ENCODE measurements around the gene SPATS2L.

The SPATS2L gene

GRCh38 chr2:200419325-200419724 lies 112.8 kb downstream of the SPATS2L start:
- no peaks in the 10 kb centered on the region for H3K4me1 ChIP-seq (ENCODE audit: control insufficient read depth, insufficient read depth, low read length, poor library complexity, severe bottlenecking)
- no peak for DNase-seq
- H3K27me3 ChIP-seq (replicated peaks; ENCODE audit: control insufficient read depth, insufficient read depth, low read length, poor library complexity, severe bottlenecking) = no peaks in the 10 kb centered on the region
- H3K4me3 ChIP-seq (ENCODE audit: insufficient read depth, low read depth, low read length, poor library complexity, severe bottlenecking) = no peak overlapping the region
- no peak overlapping the region for H3K27ac ChIP-seq (ENCODE audit: insufficient read depth, low read length, poor library complexity, severe bottlenecking)
- H3K9me3 ChIP-seq (ENCODE audit: control insufficient read depth, low read length) = no peaks in the 10 kb centered on the region
- H3K36me3 ChIP-seq (ENCODE audit: control insufficient read depth, insufficient read depth, low read length) = no peaks in the 10 kb centered on the region

GRCh38 chr2:200421270-200421669 lies 114.8 kb downstream of the SPATS2L start:
- Histone ChIP-seq H3K9me3 (ENCODE audit: control insufficient read depth, low read length) (no peaks in the 10 kb centered on the region), H3K4me3 (ENCODE audit: insufficient read depth, low read depth, low read length, poor library complexity, severe bottlenecking) (no peak overlapping the region), H3K27me3 (replicated peaks; ENCODE audit: control insufficient read depth, insufficient read depth, low read length, poor library complexity, severe bottlenecking) (no peaks in the 10 kb centered on the region), H3K36me3 (ENCODE audit: control insufficient read depth, insufficient read depth, low read length) (no peaks in the 10 kb centered on the region), H3K4me1 (ENCODE audit: control insufficient read depth, insufficient read depth, low read length, poor library complexity, severe bottlenecking) (no peaks in the 10 kb centered on the region), H3K27ac (ENCODE audit: insufficient read depth, low read length, poor library complexity, severe bottlenecking) (no peak overlapping the region)
- DNase-seq = no peak

- Histone ChIP-seq H3K27ac (ENCODE audit: insufficient read depth, low read length, poor library complexity, severe bottlenecking) (no peak overlapping the region), H3K36me3 (ENCODE audit: control insufficient read depth, insufficient read depth, low read length) (no peaks in the 10 kb centered on the region), H3K27me3 (replicated peaks; ENCODE audit: control insufficient read depth, insufficient read depth, low read length, poor library complexity, severe bottlenecking) (no peaks in the 10 kb centered on the region), H3K4me1 (ENCODE audit: control insufficient read depth, insufficient read depth, low read length, poor library complexity, severe bottlenecking) (no peaks in the 10 kb centered on the region), H3K9me3 (ENCODE audit: control insufficient read depth, low read length) (no peaks in the 10 kb centered on the region), H3K4me3 (ENCODE audit: insufficient read depth, low read depth, low read length, poor library complexity, severe bottlenecking) (no peak overlapping the region)
- DNase-seq = no peak
Measured at GRCh38 chr2:200422071-200422470, 115.6 kb downstream of the SPATS2L start.

- no peak for DNase-seq
- Histone ChIP-seq H3K9me3 (ENCODE audit: control insufficient read depth, low read length) (no peaks in the 10 kb centered on the region), H3K4me3 (ENCODE audit: insufficient read depth, low read depth, low read length, poor library complexity, severe bottlenecking) (no peak overlapping the region), H3K36me3 (ENCODE audit: control insufficient read depth, insufficient read depth, low read length) (no peaks in the 10 kb centered on the region), H3K4me1 (ENCODE audit: control insufficient read depth, insufficient read depth, low read length, poor library complexity, severe bottlenecking) (no peaks in the 10 kb centered on the region), H3K27ac (ENCODE audit: insufficient read depth, low read length, poor library complexity, severe bottlenecking) (no peak overlapping the region), H3K27me3 (replicated peaks; ENCODE audit: control insufficient read depth, insufficient read depth, low read length, poor library complexity, severe bottlenecking) (no peaks in the 10 kb centered on the region)
Measured at GRCh38 chr2:200422532-200423261, 116.2 kb downstream of the SPATS2L start.

- no peak overlapping the region for H3K27ac ChIP-seq (ENCODE audit: insufficient read depth, low read length, poor library complexity, severe bottlenecking)
- no peaks in the 10 kb centered on the region for H3K9me3 ChIP-seq (ENCODE audit: control insufficient read depth, low read length)
- no peak overlapping the region for H3K4me3 ChIP-seq (ENCODE audit: insufficient read depth, low read depth, low read length, poor library complexity, severe bottlenecking)
- no peak for DNase-seq
- H3K27me3 ChIP-seq (replicated peaks; ENCODE audit: control insufficient read depth, insufficient read depth, low read length, poor library complexity, severe bottlenecking) = no peaks in the 10 kb centered on the region
- no peaks in the 10 kb centered on the region for H3K36me3 ChIP-seq (ENCODE audit: control insufficient read depth, insufficient read depth, low read length)
- no peaks in the 10 kb centered on the region for H3K4me1 ChIP-seq (ENCODE audit: control insufficient read depth, insufficient read depth, low read length, poor library complexity, severe bottlenecking)
Measured at GRCh38 chr2:200423541-200423940, 117.0 kb downstream of the SPATS2L start.

- Histone ChIP-seq H3K36me3 (ENCODE audit: control insufficient read depth, insufficient read depth, low read length) (no peaks in the 10 kb centered on the region), H3K4me3 (ENCODE audit: insufficient read depth, low read depth, low read length, poor library complexity, severe bottlenecking) (no peak overlapping the region), H3K4me1 (ENCODE audit: control insufficient read depth, insufficient read depth, low read length, poor library complexity, severe bottlenecking) (no peaks in the 10 kb centered on the region), H3K27me3 (replicated peaks; ENCODE audit: control insufficient read depth, insufficient read depth, low read length, poor library complexity, severe bottlenecking) (no peaks in the 10 kb centered on the region), H3K27ac (ENCODE audit: insufficient read depth, low read length, poor library complexity, severe bottlenecking) (no peak overlapping the region), H3K9me3 (ENCODE audit: control insufficient read depth, low read length) (no peaks in the 10 kb centered on the region)
- DNase-seq = no peak
Measured at GRCh38 chr2:200425026-200425821, 118.7 kb downstream of the SPATS2L start.

- DNase-seq = no peak
- H3K27me3 ChIP-seq (replicated peaks; ENCODE audit: control insufficient read depth, insufficient read depth, low read length, poor library complexity, severe bottlenecking) = no peaks in the 10 kb centered on the region
- no peak overlapping the region for H3K4me3 ChIP-seq (ENCODE audit: insufficient read depth, low read depth, low read length, poor library complexity, severe bottlenecking)
- no peaks in the 10 kb centered on the region for H3K36me3 ChIP-seq (ENCODE audit: control insufficient read depth, insufficient read depth, low read length)
- H3K4me1 ChIP-seq (ENCODE audit: control insufficient read depth, insufficient read depth, low read length, poor library complexity, severe bottlenecking) = no peaks in the 10 kb centered on the region
- H3K9me3 ChIP-seq (ENCODE audit: control insufficient read depth, low read length) = no peaks in the 10 kb centered on the region
- no peak overlapping the region for H3K27ac ChIP-seq (ENCODE audit: insufficient read depth, low read length, poor library complexity, severe bottlenecking)
Measured at GRCh38 chr2:200426754-200427153, 120.3 kb downstream of the SPATS2L start.

GRCh38 chr2:200428961-200429665 lies 122.6 kb downstream of the SPATS2L start:
- no peaks in the 10 kb centered on the region for H3K9me3 ChIP-seq (ENCODE audit: control insufficient read depth, low read length)
- no peak overlapping the region for H3K4me3 ChIP-seq (ENCODE audit: insufficient read depth, low read depth, low read length, poor library complexity, severe bottlenecking)
- no peaks in the 10 kb centered on the region for H3K36me3 ChIP-seq (ENCODE audit: control insufficient read depth, insufficient read depth, low read length)
- no peak for DNase-seq
- no peaks in the 10 kb centered on the region for H3K4me1 ChIP-seq (ENCODE audit: control insufficient read depth, insufficient read depth, low read length, poor library complexity, severe bottlenecking)
- H3K27me3 ChIP-seq (replicated peaks; ENCODE audit: control insufficient read depth, insufficient read depth, low read length, poor library complexity, severe bottlenecking) = no peaks in the 10 kb centered on the region
- no peak overlapping the region for H3K27ac ChIP-seq (ENCODE audit: insufficient read depth, low read length, poor library complexity, severe bottlenecking)

GRCh38 chr2:200430017-200430416 lies 123.5 kb downstream of the SPATS2L start:
- Histone ChIP-seq H3K27me3 (replicated peaks; ENCODE audit: control insufficient read depth, insufficient read depth, low read length, poor library complexity, severe bottlenecking) (no peaks in the 10 kb centered on the region), H3K9me3 (ENCODE audit: control insufficient read depth, low read length) (no peaks in the 10 kb centered on the region), H3K36me3 (ENCODE audit: control insufficient read depth, insufficient read depth, low read length) (no peaks in the 10 kb centered on the region), H3K4me1 (ENCODE audit: control insufficient read depth, insufficient read depth, low read length, poor library complexity, severe bottlenecking) (no peaks in the 10 kb centered on the region), H3K27ac (ENCODE audit: insufficient read depth, low read length, poor library complexity, severe bottlenecking) (no peak overlapping the region), H3K4me3 (ENCODE audit: insufficient read depth, low read depth, low read length, poor library complexity, severe bottlenecking) (no peak overlapping the region)
- no peak for DNase-seq

Data from effector memory CD4-positive, alpha-beta T cell (primary cell).